GM12878 (cell line): Measurements from ENCODE around the gene NUP107. TPM values are rescaled to one million over a fixed set of nuclear protein-coding genes. Genes with fewer than 3 reads are reported as not detected.

ENCODE experiments used
- ATAC-seq: fragments of 200-7000 bp; cut with Tn5 transposase; 3 replicates; pipeline ENCODE4 v1.9.1; 2020; ENCODE audit warnings: mild to moderate bottlenecking, moderate library complexity
- BruUV-seq: library from RNA; stranded (reverse); fragments of 400-500 nt; replicated peaks from 2 replicates; lab custom pipeline; 2021; lab: Mats Ljungman, UMichigan
- CTCF ChIA-PET: fragments of 300-600 bp; sonication (Branson Sonifier 250); formaldehyde crosslinking; extraction: SDS; loops from one replicate; lab custom pipeline; 2021; ENCODE audit warnings: inconsistent platforms; lab: Yijun Ruan, JAX
- POLR2A ChIA-PET: fragments of 350-600 bp; formaldehyde crosslinking; extraction: SDS; loops from one replicate; lab custom pipeline; 2021; ENCODE audit warnings: inconsistent platforms; lab: Charles Lee
- RAD21 ChIA-PET: fragments of 300-600 bp; sonication (Branson Sonifier 250); formaldehyde crosslinking; loops from one replicate; lab custom pipeline; 2023; ENCODE audit warnings: antibody characterized with exemption; ENCODE audit not compliant: unreplicated experiment; lab: Charles Lee
- SMC1A ChIA-PET: fragments of 300-600 bp; sonication (Branson Sonifier 250); formaldehyde crosslinking; loops from one replicate; lab custom pipeline; 2023; ENCODE audit not compliant: unreplicated experiment, uncharacterized antibody; lab: Charles Lee
- DNase-seq: peaks from one replicate; pipeline ENCODE4 v3.0.0-alpha.2; 2011; ENCODE audit warnings: low read depth, low spot score
- FAIRE-seq: peaks from 3 replicates; lab custom pipeline; 2011; peaks lifted over from hg19 to GRCh38; lab: Jason Lieb, UNC
- H2AFZ ChIP-seq: 2 replicates; pipeline ENCODE4 v1.6.0; 2011; ENCODE audit warnings: low read depth, low read length, control low read depth; ENCODE audit not compliant: control insufficient read depth
- H3K27ac ChIP-seq: 2 replicates; pipeline ENCODE4 v1.5.1; 2011; ENCODE audit warnings: control low read depth; ENCODE audit not compliant: control insufficient read depth, insufficient read depth
- H3K27me3 ChIP-seq, 2 experiments: replicated peaks in 1 of 2; 2 replicates each; pipeline versions ENCODE4 v1.6.0 to v1.6.1; 2011; ENCODE audit warnings: low read length in 1 of 2; ENCODE audit not compliant: control insufficient read depth in 2 of 2, insufficient read depth in 2 of 2
- H3K36me3 ChIP-seq, 2 experiments: 2 replicates each; pipeline ENCODE4 v1.5.1; 2011; ENCODE audit warnings: low read length in 1 of 2; ENCODE audit not compliant: control insufficient read depth in 2 of 2, insufficient read depth in 2 of 2
- H3K4me1 ChIP-seq: 2 replicates; pipeline ENCODE4 v1.6.1; 2011; ENCODE audit warnings: mild to moderate bottlenecking, low read length, moderate library complexity, mixed read lengths; ENCODE audit not compliant: control insufficient read depth, insufficient read depth
- H3K4me2 ChIP-seq: 2 replicates; pipeline ENCODE4 v1.6.0; 2011; ENCODE audit warnings: control low read depth; ENCODE audit not compliant: control insufficient read depth, insufficient read depth
- H3K4me3 ChIP-seq: fragments of 200-600 bp; sonication (generic); 2 replicates; pipeline ENCODE4 v1.5.1; 2016
- H3K79me2 ChIP-seq: 2 replicates; pipeline ENCODE4 v1.6.0; 2011; ENCODE audit warnings: low read length; ENCODE audit not compliant: control insufficient read depth, insufficient read depth
- H3K9ac ChIP-seq: 2 replicates; pipeline ENCODE4 v1.8.0; 2011; ENCODE audit warnings: low read length, control low read depth, mixed read lengths; ENCODE audit not compliant: control insufficient read depth, insufficient read depth
- H3K9me3 ChIP-seq: replicated peaks from 3 replicates; pipeline ENCODE4 v1.5.1; 2011; ENCODE audit warnings: mild to moderate bottlenecking, low read length; ENCODE audit not compliant: control insufficient read depth, insufficient read depth
- H4K20me1 ChIP-seq: 2 replicates; pipeline ENCODE4 v1.6.0; 2011; ENCODE audit not compliant: control insufficient read depth, insufficient read depth
- CHD2 ChIP-seq: IDR thresholded peaks from 2 replicates; pipeline ENCODE4 v1.6.1; 2011; ENCODE audit warnings: low read depth, low read length, improper control_type of control experiment, borderline replicate concordance
- FOXK2 ChIP-seq: fragments of 450-650 bp; IDR thresholded peaks from 2 replicates; pipeline ENCODE4 v1.6.1; 2017; ENCODE audit warnings: mild to moderate bottlenecking, moderate library complexity
- HDGF ChIP-seq: fragments of 450-650 bp; IDR thresholded peaks from 2 replicates; pipeline ENCODE4 v1.6.1; 2016; ENCODE audit warnings: antibody characterized with exemption
- MTA2 ChIP-seq: fragments of 450-650 bp; IDR thresholded peaks from 2 replicates; pipeline ENCODE4 v1.6.1; 2016; ENCODE audit warnings: low read depth, mild to moderate bottlenecking, moderate library complexity
- MXI1 ChIP-seq: fragments of 150-350 bp; IDR thresholded peaks from 2 replicates; pipeline ENCODE4 v1.6.1; 2011; ENCODE audit warnings: low read depth, mild to moderate bottlenecking, inconsistent platforms, low read length, improper control_type of control experiment
- NFIC ChIP-seq: IDR thresholded peaks from 2 replicates; pipeline ENCODE4 v1.6.1; 2012; ENCODE audit warnings: low read depth, mild to moderate bottlenecking, inconsistent platforms, low read length, moderate library complexity
- POU2F2 ChIP-seq: IDR thresholded peaks from 3 replicates; pipeline ENCODE4 v1.6.1; 2011; ENCODE audit warnings: low read depth, mild to moderate bottlenecking, low read length, borderline replicate concordance
- USF1 ChIP-seq: IDR thresholded peaks from 2 replicates; pipeline ENCODE4 v1.6.1; 2011; ENCODE audit warnings: borderline replicate concordance, low read depth, mild to moderate bottlenecking, moderate library complexity, mixed read lengths, low read length; ENCODE audit not compliant: insufficient read depth; ENCODE audit errors: extremely low read length
- ZNF207 ChIP-seq: fragments of 450-650 bp; IDR thresholded peaks from 2 replicates; pipeline ENCODE4 v1.6.1; 2014; ENCODE audit warnings: antibody characterized with exemption, mild to moderate bottlenecking, borderline replicate concordance
- ZNF24 ChIP-seq: fragments of 450-650 bp; IDR thresholded peaks from 2 replicates; pipeline ENCODE4 v1.6.1; 2017; ENCODE audit warnings: antibody characterized with exemption, mild to moderate bottlenecking
- ZSCAN29 ChIP-seq: fragments of 450-650 bp; IDR thresholded peaks from 2 replicates; pipeline ENCODE4 v1.6.1; 2017; ENCODE audit warnings: mild to moderate bottlenecking, moderate library complexity
- WGBS: methylation state at CpG from one replicate; pipeline ENCODE4 v1.1.6; 2016; ENCODE audit warnings: low lambda C conversion rate; ENCODE audit not compliant: insufficient replicate concordance, insufficient coverage; ENCODE audit errors: missing lambda C conversion rate; 5-methylcytosine and 5-hydroxymethylcytosine counted together
- in situ Hi-C: fragments of 300-500 bp; cut with MboI; formaldehyde crosslinking; loops from 9 replicates; pipeline ENCODE4 v1.14.3; 2018; ENCODE audit warnings: mixed read lengths
- intact Hi-C: fragments of 100-400 bp; cut with micrococcal nuclease; formaldehyde crosslinking; loops from one replicate; pipeline ENCODE4 v1.14.2; 2022; ENCODE audit not compliant: unreplicated experiment
- polyA plus RNA-seq, 11 experiments: library from polyadenylated mRNA; depleted of rRNA in 4 of 11; unstranded in 6 of 11; stranded (reverse) in 5 of 11; fragments of >200 nt; fragmentation: Nextera tagmentation in 4 of 11; fragmentation: Illumina TruSeq in 1 of 11; extraction: Ambion mirVana in 4 of 11; extraction: Trizol in 1 of 11; gene quantifications; 1 replicate in 1 of 11; 2 replicates in 10 of 11; pipeline versions ENCODE4 v1.2.1 to v1.2.3, GENCODE V29; 2011 to 2016; ENCODE audit warnings: inconsistent platforms in 2 of 11, missing spikeins in 2 of 11, low read depth in 1 of 11
- total RNA-seq, 4 experiments: library from RNA; depleted of rRNA in 3 of 4; stranded (reverse); fragments of >200 nt in 3 of 4; fragmentation: Illumina TruSeq in 1 of 4; extraction: Trizol in 1 of 4; gene quantifications; 2 replicates each; pipeline versions ENCODE4 v1.2.1 to v1.2.3, GENCODE V29; 2013 to 2021

The NUP107 gene
- total and polyA plus RNA-seq, 10 of the 15 experiments (the other 5 are each of a cell fraction or from before 2014, with no cell fraction given), result 73.4 to 132 (median 92.4) TPM

GRCh38 chr12:68749861-68750260 is 63.1 kb downstream of the NUP107 start:
- SMC1A ChIA-PET, result no interaction called here
- intact Hi-C loops, result no loop called here
- no peak for TF ChIP-seq MTA2
- no peak for TF ChIP-seq NFIC
- FAIRE-seq (no peak), DNase-seq (no peak), ATAC-seq (no peak)
- no peaks in the 10 kb centered on the region for H3K4me1 ChIP-seq
- H3K79me2 ChIP-seq, result peaks cover 21% of the 10 kb centered on the region
- H3K36me3 ChIP-seq, result peaks cover 0 to 3% of the 10 kb centered on the region in 2 experiments; a peak in 1 of 4 replicates
- H3K4me2 ChIP-seq, result peak overlapping the region; percentile 22; the same call in 1 of the 2 replicates
- no peaks in the 10 kb centered on the region for H3K27me3 ChIP-seq
- CTCF ChIA-PET, result no interaction called here
- 92% methylated on average over 4 of the region's 4 CpGs for WGBS
- H3K9me3 ChIP-seq, result no peaks in the 10 kb centered on the region
- in situ Hi-C loops, result no loop called here
- H3K27ac ChIP-seq, result no peak overlapping the region
- no peaks in the 10 kb centered on the region for H4K20me1 ChIP-seq
- no TSS peak for BruUV-seq
- POLR2A ChIA-PET, result no interaction called here
- H3K4me3 ChIP-seq, result no peak overlapping the region
- H2AFZ ChIP-seq, result no peak overlapping the region
- RAD21 ChIA-PET, result no interaction called here
- no peak overlapping the region for H3K9ac ChIP-seq

- no peak overlapping the region for H3K27ac ChIP-seq
- TF ChIP-seq USF1, result no peak
- TF ChIP-seq FOXK2, result no peak
- no peak for TF ChIP-seq ZNF207
- TF ChIP-seq POU2F2, result no peak
- TF ChIP-seq ZNF24, result no peak
- no peak for TF ChIP-seq HDGF
- no peak for TF ChIP-seq MXI1
- TF ChIP-seq CHD2, result no peak
- no peak for TF ChIP-seq ZSCAN29
- no peak overlapping the region for H3K4me2 ChIP-seq
- FAIRE-seq (no peak), ATAC-seq (no peak), DNase-seq (no peak)
- ChIA-PET SMC1A (interaction anchor here (0.5 kb wide), 1 partner anchor 143 kb away, joined by 3 read pairs; no protein-coding TSS in a partner anchor), RAD21 (no interaction called here), POLR2A (no interaction called here), CTCF (no interaction called here)
- peaks cover 0 to 5% of the 10 kb centered on the region in 2 experiments; a peak in 1 of 4 replicates for H3K36me3 ChIP-seq
- no peaks in the 10 kb centered on the region for H4K20me1 ChIP-seq
- intact Hi-C loops, result no loop called here
- H3K4me3 ChIP-seq, result no peak overlapping the region
- in situ Hi-C loops, result no loop called here
- BruUV-seq, result no TSS peak
- 85% methylated on average over 4 of the region's 4 CpGs for WGBS
- H3K79me2 ChIP-seq, result peaks cover 21% of the 10 kb centered on the region
- H3K4me1 ChIP-seq, result no peaks in the 10 kb centered on the region
- H3K9ac ChIP-seq, result no peak overlapping the region
- H2AFZ ChIP-seq, result no peak overlapping the region
- H3K27me3 ChIP-seq, result no peaks in the 10 kb centered on the region
- no peaks in the 10 kb centered on the region for H3K9me3 ChIP-seq
Measured at GRCh38 chr12:68750506-68750905, 63.7 kb downstream of the NUP107 start.
